IMR-90 (cell line): ENCODE measurements around the gene PI4KA. TPM values are rescaled to one million over a fixed set of nuclear protein-coding genes. Genes with fewer than 3 reads are reported as not detected.

Experiments
- ATAC-seq: fragments of 200-7000 bp; cut with Tn5 transposase; 2 replicates; pipeline ENCODE4 v1.9.1; 2020; ENCODE audit warnings: low read depth, mild to moderate bottlenecking, moderate library complexity
- BruUV-seq: library from RNA; stranded (reverse); fragments of 400-500 nt; replicated peaks from 2 replicates; lab custom pipeline; 2021; lab: Mats Ljungman, UMichigan
- CTCF ChIA-PET: fragments of 300-600 bp; formaldehyde crosslinking; extraction: SDS; loops from one replicate; lab custom pipeline; 2021; ENCODE audit warnings: antibody characterized with exemption; lab: Yijun Ruan, JAX
- POLR2A ChIA-PET: fragments of 300-600 bp; sonication (Branson Sonifier 250); formaldehyde crosslinking; loops from one replicate; lab custom pipeline; 2022; ENCODE audit warnings: antibody characterized with exemption; ENCODE audit not compliant: unreplicated experiment; lab: Charles Lee
- DNase-seq: peaks from one replicate; pipeline ENCODE4 v3.0.0; 2013
- H2AFZ ChIP-seq: replicated peaks from 2 replicates; pipeline ENCODE3; 2013; ENCODE audit warnings: low read length, mild to moderate bottlenecking; ENCODE audit not compliant: poor library complexity
- H2AK5ac ChIP-seq: 2 replicates; pipeline ENCODE4 v1.6.1; 2013; ENCODE audit warnings: low read depth, low read length, inconsistent platforms
- H2AK9ac ChIP-seq: replicated peaks from 2 replicates; pipeline ENCODE3; 2013; ENCODE audit warnings: mild to moderate bottlenecking, low read depth, low read length, moderate library complexity; ENCODE audit not compliant: poor library complexity
- H2BK120ac ChIP-seq: 2 replicates; pipeline ENCODE4 v1.6.1; 2013; ENCODE audit warnings: low read depth, low read length, inconsistent platforms
- H2BK15ac ChIP-seq: 3 replicates; pipeline ENCODE4 v1.6.1; 2013; ENCODE audit warnings: low read depth, low read length, inconsistent platforms
- H2BK20ac ChIP-seq: 2 replicates; pipeline ENCODE4 v1.6.1; 2013; ENCODE audit warnings: low read depth, mild to moderate bottlenecking, inconsistent platforms, low read length, moderate library complexity
- H2BK5ac ChIP-seq: 2 replicates; pipeline ENCODE4 v1.6.1; 2013; ENCODE audit warnings: mild to moderate bottlenecking, low read depth, low read length, inconsistent platforms; ENCODE audit not compliant: poor library complexity, severe bottlenecking
- H3K14ac ChIP-seq: replicated peaks from 2 replicates; pipeline ENCODE4 v1.6.1; 2013; ENCODE audit warnings: low read depth, low read length, inconsistent platforms
- H3K18ac ChIP-seq: 2 replicates; pipeline ENCODE4 v1.6.1; 2013; ENCODE audit warnings: low read depth, low read length, control low read depth
- H3K23ac ChIP-seq: 2 replicates; pipeline ENCODE4 v1.6.1; 2013; ENCODE audit warnings: low read depth, low read length, inconsistent platforms
- H3K27ac ChIP-seq: 2 replicates; pipeline ENCODE4 v1.5.1; 2013; ENCODE audit warnings: mild to moderate bottlenecking, control low read depth, low read length; ENCODE audit not compliant: insufficient read depth
- H3K27me3 ChIP-seq: 2 replicates; pipeline ENCODE4 v1.6.1; 2013; ENCODE audit warnings: low read length; ENCODE audit not compliant: control insufficient read depth, insufficient read depth
- H3K36me3 ChIP-seq: 2 replicates; pipeline ENCODE4 v1.6.1; 2013; ENCODE audit warnings: low read length, mixed read lengths; ENCODE audit not compliant: control insufficient read depth, insufficient read depth
- H3K4ac ChIP-seq: 2 replicates; pipeline ENCODE4 v1.6.1; 2013; ENCODE audit warnings: low read depth, low read length, inconsistent platforms
- H3K4me1 ChIP-seq: 2 replicates; pipeline ENCODE4 v1.6.1; 2013; ENCODE audit warnings: low read length, mixed read lengths; ENCODE audit not compliant: control insufficient read depth, insufficient read depth
- H3K4me2 ChIP-seq: 2 replicates; pipeline ENCODE4 v1.6.1; 2013; ENCODE audit warnings: low read depth, mild to moderate bottlenecking, control low read depth, low read length, moderate library complexity
- H3K4me3 ChIP-seq: 2 replicates; pipeline ENCODE4 v1.5.1; 2013; ENCODE audit warnings: low read depth, mild to moderate bottlenecking, control low read depth, low read length, moderate library complexity; ENCODE audit not compliant: insufficient read depth
- H3K56ac ChIP-seq: 2 replicates; pipeline ENCODE4 v1.6.1; 2013; ENCODE audit warnings: low read length, inconsistent platforms; ENCODE audit not compliant: insufficient read depth; ENCODE audit errors: extremely low read depth
- H3K79me1 ChIP-seq, 2 experiments: 2 replicates each; pipeline ENCODE4 v1.6.1; 2013; ENCODE audit warnings: low read length in 2 of 2, inconsistent platforms in 1 of 2, low read depth in 1 of 2
- H3K9ac ChIP-seq: 2 replicates; pipeline ENCODE4 v1.6.1; 2013; ENCODE audit warnings: low read depth, low read length, control low read depth
- H3K9me1 ChIP-seq: 2 replicates; pipeline ENCODE4 v1.6.1; 2013; ENCODE audit warnings: low read length, inconsistent platforms; ENCODE audit not compliant: insufficient read depth
- H3K9me3 ChIP-seq: 2 replicates; pipeline ENCODE4 v1.6.1; 2013; ENCODE audit warnings: low read length; ENCODE audit not compliant: control insufficient read depth, insufficient read depth
- H4K20me1 ChIP-seq: 2 replicates; pipeline ENCODE4 v1.6.1; 2013; ENCODE audit warnings: low read length, inconsistent platforms; ENCODE audit not compliant: insufficient read depth
- H4K5ac ChIP-seq: 2 replicates; pipeline ENCODE4 v1.6.1; 2013; ENCODE audit warnings: mild to moderate bottlenecking, low read depth, low read length, control low read depth
- H4K8ac ChIP-seq, 2 experiments: 2 replicates each; pipeline ENCODE4 v1.6.1; 2013; ENCODE audit warnings: low read depth in 2 of 2, low read length in 2 of 2, control low read depth in 1 of 2, inconsistent platforms in 1 of 2
- H4K91ac ChIP-seq: 2 replicates; pipeline ENCODE4 v1.6.1; 2013; ENCODE audit warnings: low read depth, low read length, inconsistent platforms; ENCODE audit not compliant: insufficient read depth
- BHLHE40 ChIP-seq: fragments of 150-350 bp; IDR thresholded peaks from 2 replicates; pipeline ENCODE4 v1.6.1; 2016; ENCODE audit warnings: mild to moderate bottlenecking, low read depth, low read length
- CHD1 ChIP-seq: IDR thresholded peaks from 2 replicates; pipeline ENCODE4 v1.6.1; 2012; ENCODE audit warnings: low read depth, low read length, improper control_type of control experiment
- MAFK ChIP-seq: IDR thresholded peaks from 2 replicates; pipeline ENCODE4 v1.6.1; 2012; ENCODE audit warnings: low read depth, low read length, improper control_type of control experiment
- RCOR1 ChIP-seq: IDR thresholded peaks from 2 replicates; pipeline ENCODE4 v1.6.1; 2012; ENCODE audit warnings: mild to moderate bottlenecking, low read length, improper control_type of control experiment; ENCODE audit not compliant: insufficient replicate concordance
- RFX5 ChIP-seq: IDR thresholded peaks from 2 replicates; pipeline ENCODE4 v1.8.0; 2012; ENCODE audit warnings: low read depth, mild to moderate bottlenecking, low read length, moderate library complexity
- WGBS, 2 experiments: methylation state at CpG; one replicate each; pipeline versions ENCODE4 v1.1.5 to v1.1.7; 2013; ENCODE audit warnings: missing lambda C conversion rate in 2 of 2; ENCODE audit not compliant: insufficient read length in 1 of 2; ENCODE audit errors: extremely low coverage in 2 of 2; 5-methylcytosine and 5-hydroxymethylcytosine counted together
- dilution Hi-C: fragments of 300-500 bp; cut with HindIII; formaldehyde crosslinking; loops from one replicate; pipeline ENCODE4 v1.14.3; 2018; ENCODE audit warnings: low sequenced_read_pairs; ENCODE audit not compliant: unreplicated experiment
- in situ Hi-C: fragments of 300-500 bp; cut with MboI; formaldehyde crosslinking; loops from 3 replicates; pipeline ENCODE4 v1.14.3; 2019; ENCODE audit warnings: low sequenced_read_pairs, inconsistent platforms, mixed read lengths
- intact Hi-C: fragments of 100-400 bp; cut with micrococcal nuclease; formaldehyde crosslinking; loops from 2 replicates; pipeline ENCODE4 v1.10.0; 2022
- polyA plus RNA-seq, 3 experiments: library from polyadenylated mRNA; depleted of rRNA; stranded (reverse); fragments of >200 nt; gene quantifications; 2 replicates each; pipeline ENCODE4 v1.2.3, GENCODE V29; 2012; ENCODE audit warnings: low replicate concordance in 1 of 3
- total RNA-seq: library from RNA; depleted of rRNA; stranded (reverse); fragments of >200 nt; gene quantifications from 2 replicates; pipeline ENCODE4 v1.2.3, GENCODE V29; 2012
- TF ChIP-seq, protein P1 (sequence below): conservative IDR thresholded peaks from 2 replicates; pipeline ENCODE4 v1.5.1; 2012; ENCODE audit warnings: mild to moderate bottlenecking, low read depth, low read length, improper control_type of control experiment

Gene PI4KA
- total and polyA plus RNA-seq, 2 of the 4 experiments (the other 2 are of a cell fraction) = 16.8 to 35.5 TPM

GRCh38 chr22:20787223-20787622 is 71.4 kb downstream of the PI4KA start:
- ChIA-PET POLR2A (no interaction called here), CTCF (no interaction called here)
- Histone ChIP-seq H4K5ac (no peak overlapping the region), H3K9me3 (no peaks in the 10 kb centered on the region), H3K27ac (no peak overlapping the region), H3K4me2 (no peak overlapping the region), H3K14ac (no peak overlapping the region), H3K4me1 (peaks cover 2% of the 10 kb centered on the region; the same call in 1 of the 2 replicates), H3K4me3 (no peak overlapping the region), H3K9me1 (peaks cover 16% of the 10 kb centered on the region), H2BK120ac (no peak overlapping the region), H3K56ac (no peak overlapping the region), H3K23ac (no peak overlapping the region), H2AK9ac (no peak overlapping the region), H2AFZ (no peak overlapping the region), H3K79me1 (peaks cover 0 to 18% of the 10 kb centered on the region in 2 experiments; a peak in 2 of 4 replicates), H3K18ac (no peak overlapping the region), H3K4ac (no peak overlapping the region), H3K36me3 (peaks cover 32% of the 10 kb centered on the region), H2BK15ac (no peak overlapping the region), H4K20me1 (0 out of 2 replicates have a peak, but pooled peaks cover 3% of the 10 kb centered on the region), H2BK5ac (no peak overlapping the region), H3K27me3 (no peaks in the 10 kb centered on the region), H4K8ac (no peak overlapping the region), H4K91ac (no peak overlapping the region), H2AK5ac (no peak overlapping the region), H2BK20ac (no peak overlapping the region), H3K9ac (no peak overlapping the region)
- WGBS, 2 experiments = no CpG with 5 or more reads among the region's 4 CpGs
- ATAC-seq (no peak), DNase-seq (no peak)
- BruUV-seq = no TSS peak
- dilution Hi-C loops (no loop called here), in situ Hi-C loops (loop anchor here (10.0 kb wide), 1 partner anchor 62 kb away; no protein-coding TSS in a partner anchor), intact Hi-C loops (no loop called here)
- TF ChIP-seq BHLHE40 (no peak), RCOR1 (no peak), RFX5 (no peak), MAFK (no peak), CHD1 (no peak)
- TF ChIP-seq, protein P1, sequence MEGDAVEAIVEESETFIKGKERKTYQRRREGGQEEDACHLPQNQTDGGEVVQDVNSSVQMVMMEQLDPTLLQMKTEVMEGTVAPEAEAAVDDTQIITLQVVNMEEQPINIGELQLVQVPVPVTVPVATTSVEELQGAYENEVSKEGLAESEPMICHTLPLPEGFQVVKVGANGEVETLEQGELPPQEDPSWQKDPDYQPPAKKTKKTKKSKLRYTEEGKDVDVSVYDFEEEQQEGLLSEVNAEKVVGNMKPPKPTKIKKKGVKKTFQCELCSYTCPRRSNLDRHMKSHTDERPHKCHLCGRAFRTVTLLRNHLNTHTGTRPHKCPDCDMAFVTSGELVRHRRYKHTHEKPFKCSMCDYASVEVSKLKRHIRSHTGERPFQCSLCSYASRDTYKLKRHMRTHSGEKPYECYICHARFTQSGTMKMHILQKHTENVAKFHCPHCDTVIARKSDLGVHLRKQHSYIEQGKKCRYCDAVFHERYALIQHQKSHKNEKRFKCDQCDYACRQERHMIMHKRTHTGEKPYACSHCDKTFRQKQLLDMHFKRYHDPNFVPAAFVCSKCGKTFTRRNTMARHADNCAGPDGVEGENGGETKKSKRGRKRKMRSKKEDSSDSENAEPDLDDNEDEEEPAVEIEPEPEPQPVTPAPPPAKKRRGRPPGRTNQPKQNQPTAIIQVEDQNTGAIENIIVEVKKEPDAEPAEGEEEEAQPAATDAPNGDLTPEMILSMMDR = no peak
